Mucosa of gallbladder (tissue), 1 donor: Measurements from ENCODE around the gene SORCS3. TPM values are rescaled to one million over a fixed set of nuclear protein-coding genes. Genes with fewer than 3 reads are reported as not detected.

Experiments used
- DNase-seq: peaks from one replicate; pipeline ENCODE4 v3.0.0-alpha.2; 2020; ENCODE audit warnings: low spot score
- total RNA-seq: library from RNA; stranded (reverse); gene quantifications from one replicate; pipeline ENCODE4 v1.2.1, GENCODE V29; 2021
- donor health status: DM: no; HTN: no; CAD: no.

The SORCS3 gene
- total RNA-seq, 1 donor from 2014 or later = 0.17 TPM

DNA sequence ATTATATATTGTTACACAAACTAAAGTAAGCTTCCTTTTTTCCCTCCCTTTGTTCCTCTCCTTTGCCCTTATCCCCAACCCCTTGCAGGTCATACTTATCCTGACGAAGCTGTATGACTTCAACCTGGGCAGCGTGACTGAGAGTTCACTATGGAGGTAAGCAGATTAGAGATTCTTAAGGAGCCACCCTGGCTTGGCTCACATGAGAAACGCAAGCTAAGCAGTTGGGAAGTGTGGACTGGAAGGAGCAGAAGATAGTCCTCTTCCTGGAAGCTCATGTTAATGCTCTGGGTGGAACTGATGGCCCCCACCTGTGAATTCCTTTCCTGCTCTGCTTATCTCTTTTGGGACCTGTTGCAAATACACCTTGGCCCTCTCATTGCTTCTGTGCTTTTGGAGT is 201.6 kb downstream of the SORCS3 start:
- DNase-seq = no peak

DNA sequence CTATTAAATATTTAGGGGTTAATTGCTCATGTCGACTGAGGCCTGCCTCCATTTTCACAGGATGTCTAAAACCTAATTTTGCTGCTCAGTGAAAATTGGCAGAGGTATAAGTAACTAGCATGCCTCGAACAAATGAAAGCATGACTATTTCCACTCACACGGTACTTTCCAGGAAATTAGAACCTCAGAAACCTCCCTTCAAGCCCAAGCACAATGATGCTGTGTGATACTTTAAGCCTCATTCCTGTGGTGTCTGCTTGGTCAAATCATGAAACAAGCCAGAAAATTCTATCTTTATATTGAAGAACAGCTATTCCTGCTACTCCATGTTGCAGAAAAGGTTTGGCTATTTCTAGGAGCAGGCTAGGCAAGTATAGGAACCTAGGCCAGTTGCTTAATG is 203.0 kb downstream of the SORCS3 start:
- DNase-seq = no peak

DNA sequence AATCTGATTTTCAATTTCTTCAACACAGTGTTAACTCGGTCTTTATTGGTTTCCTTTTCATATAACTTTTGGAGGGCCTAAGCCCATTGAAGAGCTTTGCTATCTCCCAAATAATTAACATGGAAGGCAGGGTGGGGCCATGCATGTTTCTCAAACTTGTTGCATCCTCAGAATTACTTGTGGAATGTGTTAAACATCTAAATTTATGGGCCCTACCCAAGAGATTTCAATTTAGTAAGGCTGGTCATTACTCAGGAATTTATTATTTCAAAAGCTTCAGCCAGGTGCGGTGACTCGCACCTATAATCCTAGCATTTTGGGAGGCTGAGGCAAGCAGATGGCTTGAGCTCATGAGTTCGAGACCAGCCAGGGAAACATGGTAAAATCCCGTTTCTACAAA is 208.9 kb downstream of the SORCS3 start:
- DNase-seq = no peak

DNA sequence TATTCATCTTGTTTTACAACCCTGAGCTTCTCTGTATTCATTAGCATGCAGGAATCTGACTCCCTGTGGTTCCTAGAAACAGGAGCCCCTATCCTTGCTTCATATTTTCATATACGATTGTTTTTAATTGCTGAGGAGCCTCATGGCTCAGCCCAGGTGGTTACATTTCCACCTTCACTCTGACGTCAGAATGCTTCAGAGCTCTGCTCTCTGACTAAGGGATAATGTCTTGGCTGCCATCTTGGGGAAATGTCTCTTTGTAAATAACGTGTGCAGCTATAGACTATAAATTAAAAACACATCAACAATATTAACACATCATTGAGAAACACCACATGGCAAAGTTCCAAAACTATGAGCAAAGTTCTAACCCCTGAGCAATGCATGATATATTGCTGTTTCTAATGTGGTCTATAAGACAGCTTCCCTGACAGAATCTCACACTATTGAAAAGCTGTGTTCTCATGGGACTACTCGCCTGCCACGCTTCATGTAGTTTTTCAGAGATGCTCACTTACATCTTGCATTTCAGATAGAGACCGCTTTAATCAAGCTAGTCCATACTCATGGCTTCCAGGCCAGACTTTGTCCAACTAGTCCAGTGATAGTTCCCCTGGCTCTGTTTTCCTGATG is 227.0 kb downstream of the SORCS3 start:
- no peak for DNase-seq

DNA sequence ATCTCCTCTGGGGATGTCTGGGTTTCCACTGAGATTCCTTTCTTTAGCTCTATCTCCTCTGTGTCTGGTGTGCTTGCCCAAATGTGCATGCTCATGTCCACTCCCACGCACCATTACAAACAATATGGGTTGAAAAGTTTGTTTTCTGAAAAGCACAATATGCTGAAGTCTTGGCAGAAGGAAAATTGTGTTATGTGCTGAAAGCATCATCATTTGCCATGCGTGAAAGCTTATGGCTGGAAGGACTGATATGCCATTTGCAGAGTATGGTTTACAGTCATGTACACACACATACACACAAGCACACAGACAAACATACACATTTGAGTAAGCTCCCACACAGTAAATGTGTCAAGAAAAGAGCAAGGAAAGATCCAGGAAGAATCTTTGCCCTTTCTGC is 231.6 kb downstream of the SORCS3 start:
- DNase-seq = no peak

DNA sequence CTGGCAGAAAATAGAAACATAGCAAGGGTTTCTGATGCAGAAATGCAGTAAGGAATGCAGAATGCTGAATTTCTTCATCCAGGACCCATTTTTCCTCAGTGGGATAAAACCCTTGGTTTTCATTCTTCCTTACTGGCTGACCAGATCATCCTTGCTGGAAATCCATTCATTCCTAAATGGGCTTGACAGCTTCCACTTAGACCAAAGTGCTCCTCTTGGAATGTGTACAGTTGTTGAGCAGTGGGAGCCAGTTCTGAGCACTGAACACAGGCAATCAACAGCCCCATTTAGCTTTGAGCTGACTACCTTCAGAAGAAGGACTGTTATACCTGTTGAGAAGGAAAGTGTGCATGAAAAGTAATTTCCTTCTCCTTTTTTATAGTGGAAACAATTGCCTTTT is 232.1 kb downstream of the SORCS3 start:
- DNase-seq = no peak

DNA sequence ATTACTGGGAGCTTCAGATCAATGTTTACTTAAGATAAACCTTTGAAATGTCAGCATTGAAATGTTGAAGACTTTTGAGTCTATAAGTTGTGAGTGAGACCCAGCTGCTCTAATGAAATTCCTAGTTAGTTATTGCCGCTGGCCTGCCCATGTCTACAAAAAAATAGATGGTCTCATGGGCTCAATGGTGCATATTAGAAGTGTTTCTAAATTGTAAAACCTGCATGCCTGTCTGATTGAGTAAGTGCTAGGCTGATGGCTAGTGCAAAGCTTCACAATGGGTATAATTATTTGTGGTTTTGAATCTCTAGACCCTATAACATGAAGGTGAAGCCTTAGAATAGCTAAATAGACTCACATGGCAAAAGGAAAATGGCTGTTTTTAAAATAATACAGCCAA is 234.5 kb downstream of the SORCS3 start:
- DNase-seq = no peak

DNA sequence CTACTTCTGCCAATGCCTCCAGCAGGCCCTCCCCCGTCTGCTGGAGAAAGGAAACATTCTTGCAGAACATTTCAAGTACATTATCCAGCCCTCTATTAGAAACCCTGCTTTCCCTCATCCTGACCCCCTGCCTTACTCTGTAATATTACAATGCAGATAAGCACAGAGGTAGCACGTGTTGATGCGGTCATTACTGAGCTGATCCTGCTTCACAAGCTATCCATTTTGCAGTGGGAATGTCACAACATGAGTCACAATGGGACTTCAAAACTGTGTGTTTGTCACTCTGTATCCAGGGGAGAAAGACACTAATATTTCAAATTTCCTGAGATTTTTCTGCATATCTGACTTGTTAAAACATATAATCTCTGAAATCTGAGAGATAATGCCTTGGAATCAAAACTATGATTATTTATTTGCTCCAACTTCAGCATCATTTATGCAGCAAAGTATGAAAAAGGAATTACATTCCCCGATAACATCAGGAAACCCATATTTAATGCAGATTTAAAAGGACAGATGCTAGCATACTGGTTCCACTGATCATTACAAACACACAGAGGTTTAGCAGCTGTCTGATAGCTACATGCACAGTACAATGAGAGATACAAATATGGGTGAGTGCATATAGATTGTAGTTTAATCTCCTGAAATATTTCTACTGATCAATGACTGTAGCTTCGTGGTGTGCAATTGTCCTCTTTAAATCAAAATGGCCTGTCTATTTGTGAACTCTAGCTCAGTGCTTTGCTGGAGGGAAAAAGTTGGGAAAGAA is 239.7 kb downstream of the SORCS3 start:
- DNase-seq = no peak

DNA sequence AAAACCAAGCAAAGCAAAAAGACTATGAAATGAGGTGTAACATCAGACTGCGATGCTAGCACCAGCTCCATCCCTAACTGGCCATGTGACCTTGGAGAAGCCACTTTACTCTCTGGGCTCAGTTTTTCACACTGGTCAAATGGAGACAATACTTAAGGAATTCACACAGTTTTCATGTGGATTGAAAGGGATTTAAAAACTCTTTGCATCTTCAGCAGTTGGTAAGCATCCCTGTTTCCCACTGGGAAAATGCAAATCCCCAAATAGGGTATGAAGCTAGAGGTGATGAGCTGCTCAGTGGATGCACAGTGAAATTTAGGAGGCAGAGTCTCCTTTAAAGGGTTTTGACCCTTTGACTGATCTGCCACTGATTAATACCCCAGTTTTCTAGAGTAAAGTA is 240.7 kb downstream of the SORCS3 start:
- no peak for DNase-seq

DNA sequence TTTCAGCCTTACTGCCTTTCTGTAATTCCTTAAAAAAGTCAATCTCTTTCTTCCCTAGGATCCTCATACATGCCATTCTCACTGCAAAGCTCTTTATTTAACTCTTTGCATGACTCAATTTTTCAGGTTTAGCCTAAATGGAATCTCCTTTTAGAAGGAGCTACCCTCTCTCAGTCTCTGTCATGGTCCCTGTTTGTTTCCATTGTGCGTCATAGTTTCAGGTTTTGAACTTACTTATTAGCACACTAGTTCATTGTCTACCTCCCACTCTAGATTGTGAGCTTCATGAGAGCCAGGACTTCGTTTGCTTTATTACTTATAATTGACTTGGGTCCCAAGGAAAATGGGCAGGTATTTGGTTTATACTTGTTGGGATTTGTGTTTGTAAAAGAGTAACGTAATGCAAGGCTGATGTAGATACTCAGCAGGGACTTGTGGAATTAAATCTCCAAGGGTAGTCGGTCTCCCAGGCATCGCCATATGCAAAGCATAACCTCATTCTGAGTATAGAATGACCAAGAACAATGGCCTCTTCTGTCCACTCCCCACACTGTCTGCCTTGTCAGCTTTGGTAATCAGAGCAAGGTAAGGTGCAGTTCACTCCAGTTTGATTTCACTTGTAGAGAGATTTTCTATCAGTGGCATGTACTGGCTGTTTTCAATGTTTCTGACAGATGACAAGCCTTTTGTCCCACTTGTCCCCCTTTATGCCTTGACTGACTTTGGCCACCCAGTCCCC is 252.0 kb downstream of the SORCS3 start:
- DNase-seq = no peak

DNA sequence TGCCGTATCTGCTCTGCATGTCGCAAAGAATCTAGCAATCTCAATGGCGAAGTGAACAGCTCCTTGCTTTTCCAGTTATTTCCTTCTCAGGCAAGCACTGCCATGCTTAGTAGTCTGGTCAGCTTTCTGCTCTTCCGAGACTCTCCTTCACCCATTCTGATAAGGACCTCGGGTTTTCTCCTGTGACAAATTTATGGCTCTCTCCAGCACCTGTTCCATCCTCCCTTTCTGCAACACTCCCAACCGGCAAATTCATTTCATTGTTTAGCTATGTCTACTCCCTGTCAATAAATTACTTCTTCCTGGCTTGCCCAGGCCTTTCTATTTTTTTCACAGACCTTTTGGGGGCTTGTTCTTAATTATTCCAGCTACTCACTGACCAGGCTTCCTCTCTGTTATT is 252.6 kb downstream of the SORCS3 start:
- DNase-seq = no peak

DNA sequence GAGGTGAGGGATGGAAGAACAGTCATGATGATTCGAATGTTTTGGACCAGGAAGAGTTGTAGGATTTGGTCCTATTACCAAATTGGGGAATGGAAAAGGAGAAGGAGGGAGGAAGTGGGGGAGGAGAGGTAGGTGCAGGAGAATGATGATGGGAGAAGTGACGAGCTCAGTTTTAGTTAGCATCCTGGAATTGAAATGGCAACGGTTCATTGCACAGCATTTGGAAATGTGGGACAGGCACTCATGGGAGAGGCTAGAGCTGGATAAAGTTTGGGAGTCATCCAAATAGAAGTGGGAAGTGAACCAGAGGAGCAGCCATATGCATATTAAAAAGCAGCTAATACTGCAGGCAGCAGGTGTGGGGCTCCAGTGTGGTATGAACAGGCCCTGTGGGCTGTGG is 253.6 kb downstream of the SORCS3 start:
- DNase-seq = no peak

DNA sequence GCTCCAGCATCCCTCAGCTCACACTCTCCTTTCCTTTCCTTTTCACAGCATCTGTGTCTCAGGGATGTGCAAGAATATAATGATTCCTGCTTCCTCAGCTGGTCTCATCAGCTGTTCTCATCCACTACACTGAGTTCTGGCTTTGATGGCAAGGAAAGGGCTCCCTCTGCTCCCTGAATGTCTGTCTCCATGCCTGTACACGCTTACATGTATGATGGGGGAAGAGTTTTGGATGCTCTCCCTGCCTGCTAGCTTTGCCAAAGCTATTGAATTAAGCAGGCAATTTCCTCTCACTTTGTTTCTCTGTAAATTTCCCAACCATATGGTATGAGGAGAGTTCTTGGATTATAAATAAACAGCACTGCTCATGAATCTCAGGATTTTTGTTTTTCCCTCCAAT is 254.5 kb downstream of the SORCS3 start:
- no peak for DNase-seq

DNA sequence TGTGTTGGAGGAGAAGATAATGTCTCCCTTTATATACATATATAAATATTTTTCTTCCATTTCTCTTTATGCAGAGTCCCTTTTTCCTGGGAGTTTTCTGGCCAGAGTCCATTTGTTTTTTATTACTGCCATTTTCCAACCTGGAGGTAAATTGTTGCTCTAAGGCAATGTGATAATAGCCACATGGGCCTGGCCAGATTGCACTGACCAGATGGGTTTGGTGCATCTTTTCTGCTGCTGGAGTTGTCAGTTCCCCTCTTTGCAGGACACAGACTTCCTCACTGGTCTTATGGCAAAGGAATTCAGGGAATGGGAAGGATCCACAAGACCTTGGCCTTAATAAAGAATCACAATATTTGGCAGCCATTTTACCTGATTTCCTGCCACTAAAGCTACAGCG is 254.9 kb downstream of the SORCS3 start:
- DNase-seq = no peak

DNA sequence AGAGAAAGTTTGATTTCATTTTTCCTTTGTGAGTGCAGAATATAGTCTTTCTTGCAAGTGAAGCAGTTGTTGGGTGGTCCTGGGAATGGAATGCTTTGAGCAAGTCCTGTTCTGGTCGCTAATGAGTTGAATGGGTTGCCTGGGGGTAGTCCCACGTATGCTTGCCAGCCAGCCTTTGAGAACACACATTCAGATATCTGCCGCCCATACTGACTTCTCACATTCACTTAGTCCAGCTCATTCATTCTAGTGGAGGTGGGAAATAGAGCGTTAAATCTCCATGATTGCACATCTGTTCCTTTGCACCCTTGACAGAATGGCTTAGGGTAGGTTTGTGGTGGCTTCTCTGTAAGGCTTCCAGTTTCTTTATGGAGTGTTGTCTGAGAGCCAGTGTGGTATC is 256.6 kb downstream of the SORCS3 start:
- DNase-seq = no peak

DNA sequence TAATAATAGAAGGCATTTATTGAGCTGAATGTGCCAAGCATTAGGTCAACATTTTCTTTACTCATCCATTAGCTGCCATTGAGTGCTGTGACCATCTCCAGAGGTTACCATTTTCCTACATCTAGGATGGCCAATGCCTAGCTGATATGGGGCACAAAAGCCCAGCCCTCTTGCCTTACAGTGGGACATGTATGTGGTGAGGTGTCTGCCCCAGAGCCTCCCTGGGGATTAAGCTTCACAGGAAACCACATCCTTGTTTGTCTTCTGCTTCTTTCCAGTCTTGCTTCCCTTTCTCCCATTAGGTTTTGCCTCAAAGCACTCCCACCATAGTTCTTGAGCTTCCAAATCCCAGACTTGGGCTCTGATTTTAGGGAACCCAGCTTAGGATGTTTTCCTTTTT is 258.7 kb downstream of the SORCS3 start:
- no peak for DNase-seq

DNA sequence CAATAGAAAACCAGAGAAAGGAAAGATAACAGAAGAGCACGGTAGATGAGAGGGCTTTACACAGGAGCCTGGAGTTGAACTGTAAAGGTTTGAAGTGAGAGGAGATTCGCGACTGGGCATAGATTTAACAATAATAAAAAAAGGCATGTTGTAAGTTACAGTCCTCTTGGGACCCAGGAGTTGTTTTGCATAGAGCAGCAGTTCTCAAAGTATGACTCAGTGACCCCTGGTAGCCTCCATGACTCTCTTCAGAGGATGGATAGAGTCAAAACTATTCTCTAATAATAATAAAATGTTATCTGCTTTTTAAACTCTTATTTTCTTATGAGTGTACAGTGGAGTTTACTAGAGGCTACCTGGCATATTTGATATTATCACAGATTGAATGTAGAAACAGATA is 262.3 kb downstream of the SORCS3 start:
- DNase-seq = no peak

DNA sequence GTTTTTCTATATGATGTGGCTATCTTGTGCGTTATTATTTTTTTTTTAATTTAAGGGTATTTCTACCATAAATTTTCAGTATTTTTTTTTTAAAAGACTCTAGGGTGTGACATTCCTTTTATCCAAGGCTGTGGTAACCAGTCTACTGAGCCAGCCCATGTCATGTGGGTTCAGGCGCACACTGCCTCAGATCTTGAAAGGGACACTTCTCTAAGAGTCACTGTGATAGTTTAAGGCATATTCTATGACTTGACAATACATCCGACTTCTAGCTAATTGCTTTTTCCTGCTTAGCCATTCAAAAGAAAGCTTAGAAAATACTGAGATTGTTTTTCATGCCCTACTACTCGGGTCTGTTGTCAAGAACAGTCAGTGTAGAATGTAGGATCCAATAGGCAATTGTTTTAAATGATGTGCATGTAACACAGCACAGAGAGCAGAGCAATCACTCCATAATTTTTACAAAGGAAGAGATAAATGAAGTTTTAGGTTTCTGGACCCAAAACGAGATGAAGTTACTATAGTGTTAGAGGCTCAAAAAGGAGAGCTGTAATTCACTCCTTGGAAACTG is 263.7 kb downstream of the SORCS3 start:
- no peak for DNase-seq

DNA sequence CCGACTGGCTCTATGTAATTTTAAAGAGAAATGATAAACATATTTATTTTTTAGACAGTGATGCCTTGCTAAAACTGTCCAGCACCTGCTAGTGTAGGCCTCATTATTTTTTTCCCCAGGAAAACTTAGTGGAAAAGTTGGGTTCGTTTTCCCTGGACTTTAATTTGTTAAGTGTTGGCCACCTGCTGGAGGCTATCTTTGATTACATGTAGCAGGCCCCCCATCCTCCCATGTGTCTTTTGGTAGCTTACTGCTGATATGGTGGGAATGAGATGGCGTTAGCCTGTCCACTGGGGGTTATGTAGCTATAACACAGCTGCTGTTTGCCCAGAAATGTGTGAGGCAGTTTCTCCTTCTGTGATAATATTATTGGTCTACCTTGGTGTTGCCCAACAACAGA is 265.0 kb downstream of the SORCS3 start:
- DNase-seq = no peak

DNA sequence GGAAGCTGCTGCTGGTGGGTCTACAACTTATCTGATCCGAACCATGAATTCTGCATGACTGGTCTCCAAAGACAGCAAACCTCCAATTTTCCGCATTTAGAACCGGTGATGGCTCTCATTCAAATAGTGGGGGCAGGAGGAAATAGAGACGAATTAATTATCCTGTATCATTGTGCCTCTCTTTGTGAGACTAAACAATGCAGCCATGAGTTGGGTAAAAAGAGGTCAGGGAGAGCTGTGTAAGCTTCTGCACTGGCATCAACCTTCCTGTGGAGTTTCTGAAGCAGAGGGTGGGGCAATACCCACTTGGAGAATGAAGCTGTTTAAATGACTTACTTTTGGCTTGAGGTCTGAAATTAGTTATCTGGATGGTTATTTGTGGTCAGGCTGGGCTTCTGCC is 266.4 kb downstream of the SORCS3 start:
- no peak for DNase-seq

DNA sequence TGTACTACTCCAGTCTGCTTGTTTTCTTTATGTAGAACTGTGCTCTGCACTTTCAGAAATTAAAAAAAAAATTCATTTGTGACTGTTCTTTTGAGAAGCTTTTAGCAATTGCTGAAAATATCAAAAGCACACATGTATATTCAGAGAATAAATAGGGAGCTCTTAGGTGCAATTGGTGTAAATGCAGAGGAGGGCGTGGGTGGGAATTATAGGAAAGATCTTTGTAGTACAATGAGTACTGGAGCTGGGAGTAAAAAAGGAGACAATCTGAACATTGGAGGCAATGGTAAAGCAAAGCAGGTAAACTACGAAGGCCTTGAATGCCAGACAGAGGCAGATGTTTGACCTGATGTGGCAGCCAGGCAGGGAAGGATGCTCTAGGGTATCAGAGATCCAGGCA is 267.5 kb downstream of the SORCS3 start:
- no peak for DNase-seq

DNA sequence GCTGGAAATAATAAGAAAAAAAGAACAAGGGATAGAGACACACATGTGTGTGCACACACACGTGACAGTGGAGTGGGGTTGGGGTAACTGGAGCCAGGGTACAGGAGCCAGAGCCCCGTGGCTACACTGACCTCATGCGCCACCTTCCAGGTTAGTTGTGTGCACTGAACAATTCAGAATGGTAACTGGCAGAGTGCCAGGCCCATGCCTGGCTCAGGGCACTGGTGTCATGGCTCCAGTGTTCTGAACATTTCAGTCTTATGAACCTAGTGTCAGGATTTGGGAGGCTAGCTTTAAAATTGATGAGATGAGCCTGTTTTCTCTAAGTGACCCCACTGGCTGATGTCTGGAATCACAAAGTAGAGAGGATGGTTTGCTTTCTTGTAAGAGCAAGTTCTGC is 269.6 kb downstream of the SORCS3 start:
- no peak for DNase-seq

DNA sequence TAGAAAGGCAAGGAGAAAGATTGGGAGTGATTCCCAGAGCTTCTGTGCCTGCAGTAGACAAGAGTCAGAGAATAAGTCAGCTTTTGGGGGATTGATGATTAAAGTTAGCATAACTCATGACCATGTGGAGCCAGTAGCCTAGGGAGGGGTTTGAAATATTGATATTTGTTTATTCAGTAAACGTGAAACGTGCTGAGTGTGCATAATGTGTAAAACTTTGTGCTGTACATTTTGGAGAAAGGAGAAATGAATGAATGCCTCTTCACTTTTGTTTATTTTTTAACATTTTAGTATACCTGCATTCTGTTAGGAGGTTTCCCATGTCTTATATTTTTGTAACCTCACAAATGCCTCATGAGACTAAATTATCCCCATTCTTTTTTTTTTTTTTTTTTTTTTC is 272.3 kb downstream of the SORCS3 start:
- DNase-seq = no peak
